MM.1S (cell line): ENCODE data around the gene CEP83.

Experiments
- DNase-seq: peaks from one replicate; pipeline ENCODE4 v3.0.0-alpha.2; 2015
- H2AFZ ChIP-seq: fragments of 300-600 bp; sonication (generic); 2 replicates; pipeline ENCODE4 v1.6.0; 2016; ENCODE audit warnings: antibody characterized with exemption, low read length
- H3F3A ChIP-seq: fragments of 300-600 bp; sonication (generic); 2 replicates; pipeline ENCODE4 v1.6.1; 2016; ENCODE audit warnings: mild to moderate bottlenecking, antibody characterized with exemption, low read length, moderate library complexity, mixed read lengths; ENCODE audit not compliant: insufficient read depth
- H3K27ac ChIP-seq: fragments of 300-600 bp; sonication (generic); 2 replicates; pipeline ENCODE4 v1.5.1; 2016; ENCODE audit warnings: mild to moderate bottlenecking, low read length
- H3K27me3 ChIP-seq: fragments of 300-600 bp; sonication (generic); replicated peaks from 2 replicates; pipeline ENCODE4 v1.6.0; 2016; ENCODE audit warnings: low read length; ENCODE audit not compliant: insufficient read depth
- H3K36me3 ChIP-seq: fragments of 300-600 bp; sonication (generic); replicated peaks from 2 replicates; pipeline ENCODE4 v1.6.1; 2016; ENCODE audit warnings: mild to moderate bottlenecking, low read length, mixed read lengths; ENCODE audit not compliant: insufficient read depth
- H3K4me1 ChIP-seq: fragments of 300-600 bp; sonication (generic); 2 replicates; pipeline ENCODE4 v1.6.1; 2016; ENCODE audit warnings: low read length, mixed read lengths
- H3K4me2 ChIP-seq: fragments of 300-600 bp; sonication (generic); 2 replicates; pipeline ENCODE4 v1.6.0; 2016; ENCODE audit warnings: low read depth, low read length
- H3K4me3 ChIP-seq: fragments of 300-600 bp; sonication (generic); 2 replicates; pipeline ENCODE4 v1.5.1; 2016; ENCODE audit warnings: low read length, mixed read lengths
- H3K79me2 ChIP-seq: fragments of 300-600 bp; sonication (generic); 2 replicates; pipeline ENCODE4 v1.6.1; 2016; ENCODE audit warnings: mixed run types, low read length, mixed read lengths
- H3K9ac ChIP-seq: fragments of 300-600 bp; sonication (generic); 2 replicates; pipeline ENCODE4 v1.6.1; 2016; ENCODE audit warnings: low read length, mixed read lengths
- H3K9me2 ChIP-seq: fragments of 300-600 bp; sonication (generic); replicated peaks from 2 replicates; pipeline ENCODE4 v1.6.1; 2016; ENCODE audit warnings: mild to moderate bottlenecking, low read length, mixed read lengths; ENCODE audit not compliant: insufficient read depth
- H3K9me3 ChIP-seq: fragments of 300-600 bp; sonication (generic); replicated peaks from 2 replicates; pipeline ENCODE4 v1.6.1; 2016; ENCODE audit warnings: mild to moderate bottlenecking, low read length, mixed read lengths; ENCODE audit not compliant: insufficient read depth
- H4K20me1 ChIP-seq: fragments of 300-600 bp; sonication (generic); 2 replicates; pipeline ENCODE4 v1.6.1; 2016; ENCODE audit warnings: mild to moderate bottlenecking, low read length, moderate library complexity, mixed read lengths; ENCODE audit not compliant: insufficient read depth
- EZH2 ChIP-seq: fragments of 300-600 bp; sonication (generic); optimal IDR thresholded peaks from 2 replicates; pipeline ENCODE3; 2017; ENCODE audit warnings: low read depth, mild to moderate bottlenecking, antibody characterized with exemption, low read length, mixed read lengths
- EZH2phosphoT487 ChIP-seq: fragments of 300-600 bp; sonication (generic); IDR thresholded peaks from 2 replicates; pipeline ENCODE4 v1.6.1; 2018; ENCODE audit warnings: antibody characterized with exemption, low read length
- TF ChIP-seq, protein P1 (sequence below): fragments of 300-600 bp; sonication (generic); IDR thresholded peaks from 2 replicates; pipeline ENCODE4 v1.5.1; 2016; ENCODE audit warnings: antibody characterized with exemption, low read length, mixed read lengths

CEP83 gene

GRCh38 chr12:94504386-94504785 lies 44.7 kb upstream of the CEP83 start:
- TF ChIP-seq EZH2phosphoT487 (no peak), EZH2 (no peak)
- TF ChIP-seq, protein P1, sequence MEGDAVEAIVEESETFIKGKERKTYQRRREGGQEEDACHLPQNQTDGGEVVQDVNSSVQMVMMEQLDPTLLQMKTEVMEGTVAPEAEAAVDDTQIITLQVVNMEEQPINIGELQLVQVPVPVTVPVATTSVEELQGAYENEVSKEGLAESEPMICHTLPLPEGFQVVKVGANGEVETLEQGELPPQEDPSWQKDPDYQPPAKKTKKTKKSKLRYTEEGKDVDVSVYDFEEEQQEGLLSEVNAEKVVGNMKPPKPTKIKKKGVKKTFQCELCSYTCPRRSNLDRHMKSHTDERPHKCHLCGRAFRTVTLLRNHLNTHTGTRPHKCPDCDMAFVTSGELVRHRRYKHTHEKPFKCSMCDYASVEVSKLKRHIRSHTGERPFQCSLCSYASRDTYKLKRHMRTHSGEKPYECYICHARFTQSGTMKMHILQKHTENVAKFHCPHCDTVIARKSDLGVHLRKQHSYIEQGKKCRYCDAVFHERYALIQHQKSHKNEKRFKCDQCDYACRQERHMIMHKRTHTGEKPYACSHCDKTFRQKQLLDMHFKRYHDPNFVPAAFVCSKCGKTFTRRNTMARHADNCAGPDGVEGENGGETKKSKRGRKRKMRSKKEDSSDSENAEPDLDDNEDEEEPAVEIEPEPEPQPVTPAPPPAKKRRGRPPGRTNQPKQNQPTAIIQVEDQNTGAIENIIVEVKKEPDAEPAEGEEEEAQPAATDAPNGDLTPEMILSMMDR = no peak
- H3K4me2 ChIP-seq = no peak overlapping the region
- H3K79me2 ChIP-seq = no peaks in the 10 kb centered on the region
- no peak overlapping the region for H2AFZ ChIP-seq
- H4K20me1 ChIP-seq = no peaks in the 10 kb centered on the region
- H3K9me3 ChIP-seq = no peaks in the 10 kb centered on the region
- H3K4me3 ChIP-seq = no peak overlapping the region
- H3F3A ChIP-seq = no peaks in the 10 kb centered on the region
- H3K9ac ChIP-seq = no peak overlapping the region
- no peak for DNase-seq
- peaks cover 8% of the 10 kb centered on the region for H3K4me1 ChIP-seq
- no peaks in the 10 kb centered on the region for H3K9me2 ChIP-seq
- no peaks in the 10 kb centered on the region for H3K36me3 ChIP-seq
- H3K27ac ChIP-seq = no peak overlapping the region
- no peaks in the 10 kb centered on the region for H3K27me3 ChIP-seq

DNA sequence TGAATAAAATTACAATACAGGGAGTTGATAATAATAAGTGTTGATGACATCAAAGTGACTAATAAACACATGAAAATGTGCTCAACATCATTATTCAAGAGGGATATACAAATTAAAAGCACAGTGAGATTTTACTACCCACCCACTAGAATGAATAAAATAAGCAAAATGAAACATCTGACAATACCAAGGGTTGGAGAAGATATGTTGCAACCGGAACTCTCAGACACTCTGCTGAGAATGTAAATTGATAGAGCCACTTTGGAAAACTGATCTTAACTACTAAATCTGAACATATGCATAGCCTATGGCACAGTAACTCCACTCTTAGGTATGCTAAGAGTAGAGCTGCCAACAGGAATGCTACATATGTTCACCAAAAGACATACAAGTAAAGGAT lies 44.0 kb upstream of the CEP83 start:
- H3K36me3 ChIP-seq = no peaks in the 10 kb centered on the region
- H3K4me2 ChIP-seq = no peak overlapping the region
- no peaks in the 10 kb centered on the region for H3K9me3 ChIP-seq
- no peak overlapping the region for H3K4me3 ChIP-seq
- no peak for DNase-seq
- no peak overlapping the region for H3K9ac ChIP-seq
- peaks cover 8% of the 10 kb centered on the region for H3K4me1 ChIP-seq
- H4K20me1 ChIP-seq = no peaks in the 10 kb centered on the region
- no peaks in the 10 kb centered on the region for H3F3A ChIP-seq
- H2AFZ ChIP-seq = no peak overlapping the region
- H3K79me2 ChIP-seq = no peaks in the 10 kb centered on the region
- H3K27ac ChIP-seq = no peak overlapping the region
- TF ChIP-seq EZH2phosphoT487 = no peak
- no peak for TF ChIP-seq EZH2
- TF ChIP-seq, protein P1 = no peak
- H3K9me2 ChIP-seq = no peaks in the 10 kb centered on the region
- H3K27me3 ChIP-seq = no peaks in the 10 kb centered on the region

- H3K27ac ChIP-seq = no peak overlapping the region
- no peak overlapping the region for H2AFZ ChIP-seq
- no peaks in the 10 kb centered on the region for H3F3A ChIP-seq
- no peak overlapping the region for H3K4me3 ChIP-seq
- no peak overlapping the region for H3K4me2 ChIP-seq
- H3K36me3 ChIP-seq = no peaks in the 10 kb centered on the region
- no peak for DNase-seq
- TF ChIP-seq EZH2 = no peak
- TF ChIP-seq, protein P1 = no peak
- TF ChIP-seq EZH2phosphoT487 = no peak
- no peak overlapping the region for H3K9ac ChIP-seq
- peaks cover 8% of the 10 kb centered on the region for H3K4me1 ChIP-seq
- H4K20me1 ChIP-seq = no peaks in the 10 kb centered on the region
- no peaks in the 10 kb centered on the region for H3K9me2 ChIP-seq
- H3K79me2 ChIP-seq = no peaks in the 10 kb centered on the region
- no peaks in the 10 kb centered on the region for H3K9me3 ChIP-seq
- no peaks in the 10 kb centered on the region for H3K27me3 ChIP-seq
These were observed 41.3 kb upstream of the CEP83 start for GRCh38 chr12:94500831-94501567.
